Stimulated activated CD8-positive, alpha-beta memory T cell treated with anti-CD3 and anti-CD28 coated beads, Interleukin-15, amount 100 ng/mL, for 48 hours (primary cell): ENCODE measurements around the gene SCYGR3.
"Not testable (repeated sequence)": the region's sequence is repeated elsewhere in the genome, so short reads cannot be mapped to it uniquely, and the experiment has no call there.

Experiments
- DNase-seq, 2 donors: peaks; one replicate each; pipeline ENCODE4 v3.0.0-alpha.2; 2020; ENCODE audit warnings: low read depth in 2 of 2

Gene SCYGR3

DNA sequence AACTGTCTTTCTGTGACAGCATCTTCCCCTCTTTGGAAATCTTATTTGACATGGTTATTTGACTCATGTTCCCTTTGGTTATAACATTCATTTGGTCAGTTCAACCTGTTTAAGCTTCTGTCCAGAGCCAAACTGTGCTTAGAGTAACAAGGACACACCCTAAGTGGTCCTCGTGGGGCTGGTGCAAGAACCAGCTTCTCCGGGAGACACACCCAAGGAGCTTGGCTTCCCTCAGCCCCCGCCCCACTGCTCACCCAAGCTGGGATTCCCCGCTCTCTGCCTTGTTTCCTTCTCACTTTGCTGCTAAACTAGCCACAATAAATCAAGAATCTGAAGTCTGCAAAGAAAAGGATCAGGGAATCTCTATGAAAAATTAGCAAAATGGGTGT is 1.4 kb downstream of the SCYGR3 start:
- no peak for DNase-seq

GRCh38 chr2:227612546-227613271 is 1.9 kb downstream of the SCYGR3 start:
- DNase-seq: no peak

GRCh38 chr2:227610123-227610522 is 4.5 kb downstream of the SCYGR3 start:
- no peak for DNase-seq

GRCh38 chr2:227608561-227609338 is 5.9 kb downstream of the SCYGR3 start:
- no peak for DNase-seq

- DNase-seq: no peak
These were observed 6.7 kb downstream of the SCYGR3 start for GRCh38 chr2:227607941-227608340.

DNA sequence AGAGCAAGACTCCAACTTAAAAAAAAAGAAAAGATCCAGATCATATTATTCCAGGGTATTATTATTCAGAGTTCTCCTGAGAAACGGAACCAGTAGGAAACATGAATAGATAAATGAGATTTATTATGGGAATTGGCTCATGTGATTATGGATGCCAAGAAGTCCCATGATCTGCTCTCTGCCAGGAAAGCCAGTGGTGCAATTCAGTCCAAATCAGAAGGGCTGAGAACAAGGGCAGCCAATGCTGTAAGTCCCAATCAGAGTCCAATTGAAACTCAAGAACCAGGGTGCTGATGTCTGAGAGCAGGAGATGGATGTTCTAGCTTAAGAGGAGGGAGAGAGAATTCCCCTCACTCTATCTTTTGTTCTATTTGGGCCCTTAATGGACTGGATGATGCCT is 8.2 kb downstream of the SCYGR3 start:
- DNase-seq: no peak

- DNase-seq: no peak
These were observed 12.3 kb downstream of the SCYGR3 start for GRCh38 chr2:227602358-227602757.

DNA sequence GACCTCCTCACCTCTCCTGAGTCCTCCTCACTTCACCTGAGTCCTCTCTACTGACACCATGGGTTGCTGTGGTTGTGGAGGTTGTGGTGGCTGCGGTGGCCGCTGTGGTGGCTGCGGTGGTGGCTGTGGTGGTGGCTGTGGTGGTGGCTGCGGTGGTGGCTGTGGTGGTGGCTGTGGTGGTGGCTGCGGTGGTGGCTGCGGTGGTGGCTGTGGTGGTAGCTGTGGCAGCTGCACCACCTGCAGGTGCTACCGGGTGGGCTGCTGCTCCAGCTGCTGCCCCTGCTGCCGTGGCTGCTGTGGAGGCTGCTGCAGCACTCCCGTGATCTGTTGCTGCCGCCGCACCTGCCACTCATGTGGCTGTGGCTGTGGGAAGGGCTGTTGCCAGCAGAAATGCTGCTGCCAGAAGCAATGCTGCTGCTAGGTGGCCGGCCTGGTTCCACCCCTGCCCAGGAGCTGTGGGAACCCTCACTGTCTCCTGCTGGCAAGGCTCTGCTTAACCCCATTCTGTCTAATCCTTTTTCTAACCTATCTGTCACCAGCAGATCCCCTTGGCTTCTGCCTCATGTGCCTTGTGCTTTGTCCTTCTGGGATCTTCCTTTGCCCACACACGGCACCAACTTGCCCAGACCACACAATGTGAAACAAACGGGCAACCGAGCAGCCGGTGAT is 15.7 kb downstream of the SCYGR3 start, which contains the start of gene SCYGR2:
Gene SCYGR2 (plus strand): TSS at position 59 of the 669 bp plus-strand sequence. CDS start 0 bp downstream, at position 59.
- not testable (repeated sequence) for DNase-seq

GRCh38 chr2:227597998-227598397 is 16.6 kb downstream of the SCYGR3 start:
- no peak for DNase-seq

GRCh38 chr2:227597036-227597435 is 17.6 kb downstream of the SCYGR3 start:
- DNase-seq: no peak

DNA sequence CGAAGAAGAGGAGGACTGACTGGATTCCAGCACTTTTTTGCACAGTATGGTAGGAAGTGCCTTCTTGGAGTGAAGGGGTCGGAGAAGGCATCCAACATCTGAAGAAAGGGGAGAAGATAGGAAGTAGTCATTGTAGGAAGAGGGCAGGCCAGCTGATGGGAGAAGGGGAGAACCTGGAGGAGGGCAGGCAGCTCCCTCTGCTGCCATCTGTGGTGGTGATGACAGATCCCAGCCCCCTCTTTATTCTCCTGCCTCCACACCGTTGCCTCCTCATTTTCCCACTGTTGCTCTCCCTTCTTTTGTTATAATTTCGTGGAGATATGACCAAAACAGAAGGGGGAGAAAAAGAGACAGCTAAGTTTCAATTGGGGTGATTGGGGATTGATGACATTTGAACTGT is 18.8 kb downstream of the SCYGR3 start:
- no peak for DNase-seq

- DNase-seq: no peak
These were observed 21.8 kb downstream of the SCYGR3 start for GRCh38 chr2:227592694-227593387.

DNA sequence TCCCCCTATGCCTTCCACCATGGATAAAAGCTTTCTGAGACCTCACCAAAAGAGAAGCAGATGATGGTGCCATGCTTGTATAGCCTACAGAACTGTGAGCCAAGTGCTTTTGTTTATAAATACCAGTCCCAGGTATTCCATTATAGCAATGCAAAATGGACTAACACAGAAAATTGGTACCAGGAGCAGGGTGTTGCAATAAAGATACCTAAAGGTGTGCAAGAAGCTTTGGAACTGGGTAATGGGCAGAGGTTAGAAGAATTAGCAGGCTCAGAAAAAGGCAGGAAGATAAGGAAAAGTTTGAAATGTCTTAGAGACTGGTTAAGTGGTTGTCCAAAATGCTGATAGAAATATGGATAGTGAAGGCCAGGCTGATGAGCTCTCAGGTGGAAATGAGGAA is 32.3 kb downstream of the SCYGR3 start:
- no peak for DNase-seq

DNA sequence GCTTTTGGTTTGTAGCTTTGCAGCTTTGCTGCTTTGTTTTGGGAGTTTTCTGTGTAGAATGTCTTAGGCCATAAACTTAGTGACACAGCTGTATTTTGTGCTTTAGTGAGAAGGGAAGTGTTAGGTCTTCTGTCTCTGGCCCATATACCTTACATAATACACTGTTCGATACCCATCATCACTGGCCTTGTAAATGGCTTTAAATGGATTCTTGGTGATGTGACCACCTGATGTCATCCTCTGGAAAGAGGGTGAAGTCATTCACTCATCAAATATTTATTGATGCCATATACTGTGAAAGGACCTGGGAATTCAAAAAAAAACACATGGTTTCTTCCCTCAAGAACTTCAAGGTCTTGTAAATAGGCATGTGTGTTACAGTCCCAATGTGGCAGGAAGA is 34.8 kb downstream of the SCYGR3 start:
- no peak for DNase-seq

DNA sequence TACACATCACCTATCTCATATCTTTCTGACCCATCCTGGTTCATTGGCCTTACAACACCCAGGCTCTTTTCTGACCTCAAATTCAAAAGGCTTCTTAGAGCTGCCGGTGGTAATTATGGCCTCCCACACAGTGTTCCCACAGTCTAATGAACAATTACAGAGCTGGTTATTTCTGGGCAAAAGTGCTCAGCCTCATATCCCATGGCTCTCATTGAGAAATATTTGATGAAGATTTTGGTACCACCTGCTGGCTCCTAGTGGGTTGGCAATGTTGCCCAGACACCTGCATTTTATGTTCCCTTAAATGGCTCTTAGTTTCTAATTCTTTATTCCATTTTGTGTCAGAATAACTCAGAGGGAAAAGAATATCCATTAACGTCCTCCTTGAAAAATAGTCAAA is 36.0 kb downstream of the SCYGR3 start:
- DNase-seq: no peak

- no peak for DNase-seq
These were observed 37.1 kb downstream of the SCYGR3 start for GRCh38 chr2:227577555-227577954.

GRCh38 chr2:227576812-227577211 is 37.8 kb downstream of the SCYGR3 start:
- no peak for DNase-seq

DNA sequence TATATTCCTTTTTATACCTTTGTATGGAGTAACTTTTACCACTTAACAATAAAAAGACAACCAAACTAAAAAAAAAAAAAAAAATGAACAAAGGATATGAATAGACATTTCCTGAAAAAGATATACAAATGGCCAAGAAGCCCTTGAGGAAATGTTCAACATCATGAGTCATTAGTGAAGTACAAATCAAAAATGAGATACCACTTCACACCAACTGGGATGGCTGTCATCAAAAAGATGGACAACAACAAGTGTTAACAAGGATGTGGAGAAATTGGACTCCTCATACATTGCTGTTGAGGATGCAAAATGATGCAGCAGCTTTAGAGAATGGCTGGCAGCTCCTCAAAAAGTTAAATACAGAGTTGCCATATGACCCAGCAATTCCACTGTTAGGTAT is 38.5 kb downstream of the SCYGR3 start:
- DNase-seq: no peak

- no peak for DNase-seq
These were observed 44.0 kb downstream of the SCYGR3 start for GRCh38 chr2:227570615-227571014.

DNA sequence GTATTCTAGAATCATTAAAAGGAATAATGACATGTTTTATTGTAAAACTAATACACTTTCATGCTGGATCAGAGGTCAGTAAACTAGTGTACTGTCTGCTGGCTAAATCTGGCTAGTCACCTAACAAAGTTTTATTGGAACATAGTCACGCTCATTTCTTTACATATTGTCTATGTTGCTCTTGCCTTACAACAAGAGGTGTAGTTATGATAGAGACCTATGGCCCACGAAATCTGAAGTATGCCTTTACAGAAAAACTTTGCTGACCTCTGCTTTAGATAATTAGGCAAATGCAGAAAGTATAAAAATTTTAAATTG is 45.8 kb downstream of the SCYGR3 start:
- no peak for DNase-seq

DNA sequence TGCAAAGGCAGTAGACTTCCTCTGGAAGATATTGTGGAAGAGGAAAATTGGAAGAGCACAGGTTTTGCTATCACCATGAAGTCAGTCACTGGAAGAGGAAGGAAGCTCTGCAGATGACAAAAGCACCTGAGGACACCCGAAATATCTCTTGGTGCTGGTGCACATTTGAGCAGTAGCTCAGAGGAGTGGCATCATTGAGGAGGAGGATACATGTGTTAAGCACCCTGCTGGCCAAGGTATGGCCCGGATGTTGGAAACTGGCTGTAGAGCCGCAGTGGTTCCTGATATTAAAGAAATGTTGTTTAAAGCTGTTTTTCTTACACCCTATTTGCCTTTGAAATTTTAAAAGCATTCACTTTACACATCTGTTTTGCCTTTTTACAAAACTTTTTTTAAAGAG is 48.6 kb downstream of the SCYGR3 start:
- no peak for DNase-seq

DNA sequence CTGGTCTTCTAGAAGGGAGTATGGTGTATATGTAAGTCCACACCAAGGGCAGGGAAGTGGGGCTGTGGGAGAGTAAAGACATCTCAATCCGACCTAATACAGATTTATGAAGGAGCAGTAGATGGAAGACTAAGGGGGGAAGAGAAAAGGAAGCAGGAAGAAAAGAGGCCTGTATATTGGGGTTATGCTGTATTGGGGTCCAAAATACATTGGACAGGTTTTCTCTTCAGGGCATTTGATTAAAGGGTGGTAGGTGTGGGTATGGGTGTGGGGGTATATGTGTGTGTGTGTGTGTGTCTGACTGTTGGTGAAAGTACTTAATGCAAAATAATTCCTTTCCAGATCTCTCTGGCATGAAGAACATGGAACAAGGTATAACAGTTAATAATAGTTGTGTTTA is 49.6 kb downstream of the SCYGR3 start:
- DNase-seq: no peak
